ENCODE results near the gene MAP2K7.
"Not testable (repeated sequence)": the region's sequence is repeated elsewhere in the genome, so short reads cannot be mapped to it uniquely, and the experiment has no call there.

MAP2K7 gene

GRCh38 chr19:7885818-7886217 lies 17.9 kb upstream of the MAP2K7 start:
- DNase-seq: no peak

GRCh38 chr19:7887408-7888144 lies 16.1 kb upstream of the MAP2K7 start:
- DNase-seq: no peak

GRCh38 chr19:7888145-7888825 lies 15.4 kb upstream of the MAP2K7 start, which contains the start of gene LRRC8E:
Gene LRRC8E, plus strand, starts transcription at chr19:7888510. Its CDS starts 7,094 bp downstream, at chr19:7895604.
- peak; percentile 82 for DNase-seq

GRCh38 chr19:7888826-7889217 lies 14.9 kb upstream of the MAP2K7 start:
- DNase-seq: no peak

GRCh38 chr19:7893362-7894101 lies 10.1 kb upstream of the MAP2K7 start:
- not testable (repeated sequence) for DNase-seq

- DNase-seq: no peak
Measured at GRCh38 chr19:7894612-7895309, 8.9 kb upstream of the MAP2K7 start.

GRCh38 chr19:7895565-7895964 lies 8.1 kb upstream of the MAP2K7 start:
- DNase-seq: no peak

GRCh38 chr19:7897292-7897691 lies 6.4 kb upstream of the MAP2K7 start:
- DNase-seq: no peak

- no peak for DNase-seq
Measured at GRCh38 chr19:7898967-7899366, 4.7 kb upstream of the MAP2K7 start.

- no peak for DNase-seq
Measured at GRCh38 chr19:7899751-7900378, 3.8 kb upstream of the MAP2K7 start.

- no peak for DNase-seq
Measured at GRCh38 chr19:7900401-7900870, 3.2 kb upstream of the MAP2K7 start.

GRCh38 chr19:7900931-7901330 lies 2.7 kb upstream of the MAP2K7 start:
- no peak for DNase-seq

- no peak for DNase-seq
Measured at GRCh38 chr19:7901337-7901736, 2.3 kb upstream of the MAP2K7 start.

GRCh38 chr19:7902796-7903243 lies 857 bp upstream of the MAP2K7 start:
- peak; percentile 51 for DNase-seq

GRCh38 chr19:7904074-7905020 lies 670 bp downstream of the MAP2K7 start:
- DNase-seq: peak; percentile 65

GRCh38 chr19:7905268-7905667 lies 1.6 kb downstream of the MAP2K7 start:
- no peak for DNase-seq

GRCh38 chr19:7905859-7906258 lies 2.2 kb downstream of the MAP2K7 start:
- DNase-seq: no peak

GRCh38 chr19:7907122-7907521 lies 3.4 kb downstream of the MAP2K7 start:
- no peak for DNase-seq

- no peak for DNase-seq
Measured at GRCh38 chr19:7907544-7907943, 3.9 kb downstream of the MAP2K7 start.

- DNase-seq: no peak
Measured at GRCh38 chr19:7908078-7908699, 4.5 kb downstream of the MAP2K7 start.
